NCI-H748 (cell line): ENCODE data around the gene RIMBP2.

Experiments used
- DNase-seq: peaks from one replicate; lab custom pipeline; 2025; ENCODE audit not compliant: unreplicated experiment; lab: John Stamatoyannopoulos, UW

Gene RIMBP2

GRCh38 chr12:130491421-130492357 lies 224.4 kb downstream of the RIMBP2 start:
- DNase-seq, result no peak

- DNase-seq, result no peak
Measured at GRCh38 chr12:130490674-130491073, 225.4 kb downstream of the RIMBP2 start.

- no peak for DNase-seq
Measured at GRCh38 chr12:130489293-130489692, 226.8 kb downstream of the RIMBP2 start.

GRCh38 chr12:130488358-130488710 lies 227.8 kb downstream of the RIMBP2 start:
- DNase-seq, result no peak

GRCh38 chr12:130487636-130488357 lies 228.3 kb downstream of the RIMBP2 start:
- DNase-seq, result no peak

GRCh38 chr12:130486891-130487416 lies 229.1 kb downstream of the RIMBP2 start:
- no peak for DNase-seq

GRCh38 chr12:130486146-130486435 lies 230.0 kb downstream of the RIMBP2 start:
- DNase-seq, result no peak

GRCh38 chr12:130485291-130486145 lies 230.6 kb downstream of the RIMBP2 start:
- no peak for DNase-seq

GRCh38 chr12:130484221-130484620 lies 231.9 kb downstream of the RIMBP2 start:
- DNase-seq, result no peak

- DNase-seq, result no peak
Measured at GRCh38 chr12:130483616-130484180, 232.4 kb downstream of the RIMBP2 start.

GRCh38 chr12:130482448-130482847 lies 233.7 kb downstream of the RIMBP2 start:
- peak; percentile 42 for DNase-seq

- DNase-seq, result no peak
Measured at GRCh38 chr12:130481392-130481879, 234.7 kb downstream of the RIMBP2 start.

GRCh38 chr12:130480887-130481286 lies 235.2 kb downstream of the RIMBP2 start:
- DNase-seq, result peak; percentile 18

GRCh38 chr12:130480231-130480630 lies 235.9 kb downstream of the RIMBP2 start:
- no peak for DNase-seq

GRCh38 chr12:130479401-130480125 lies 236.5 kb downstream of the RIMBP2 start:
- no peak for DNase-seq

- DNase-seq, result no peak
Measured at GRCh38 chr12:130478786-130479185, 237.3 kb downstream of the RIMBP2 start.

- no peak for DNase-seq
Measured at GRCh38 chr12:130477701-130478100, 238.4 kb downstream of the RIMBP2 start.

GRCh38 chr12:130477266-130477665 lies 238.8 kb downstream of the RIMBP2 start:
- DNase-seq, result no peak

- no peak for DNase-seq
Measured at GRCh38 chr12:130476451-130477135, 239.5 kb downstream of the RIMBP2 start.
